ENCODE measurements around the gene ENDOV. TPM values are rescaled to one million over a fixed set of nuclear protein-coding genes. Genes with fewer than 3 reads are reported as not detected.

ENDOV gene
- polyA plus RNA-seq, 1 donor (not counting 4 experiments of a cell fraction or from before 2014, with no cell fraction given): 10.9 TPM

- dilution Hi-C loops (cut with MboI; ENCODE audit: extremely low pct_ligation_motif_present, low sequenced_read_pairs): no loop called here
- peaks cover 3% of the 10 kb centered on the region for H4K20me1 ChIP-seq (ENCODE audit: control insufficient read depth, extremely low read depth, insufficient read depth, low read length)
- TF ChIP-seq, protein P1, sequence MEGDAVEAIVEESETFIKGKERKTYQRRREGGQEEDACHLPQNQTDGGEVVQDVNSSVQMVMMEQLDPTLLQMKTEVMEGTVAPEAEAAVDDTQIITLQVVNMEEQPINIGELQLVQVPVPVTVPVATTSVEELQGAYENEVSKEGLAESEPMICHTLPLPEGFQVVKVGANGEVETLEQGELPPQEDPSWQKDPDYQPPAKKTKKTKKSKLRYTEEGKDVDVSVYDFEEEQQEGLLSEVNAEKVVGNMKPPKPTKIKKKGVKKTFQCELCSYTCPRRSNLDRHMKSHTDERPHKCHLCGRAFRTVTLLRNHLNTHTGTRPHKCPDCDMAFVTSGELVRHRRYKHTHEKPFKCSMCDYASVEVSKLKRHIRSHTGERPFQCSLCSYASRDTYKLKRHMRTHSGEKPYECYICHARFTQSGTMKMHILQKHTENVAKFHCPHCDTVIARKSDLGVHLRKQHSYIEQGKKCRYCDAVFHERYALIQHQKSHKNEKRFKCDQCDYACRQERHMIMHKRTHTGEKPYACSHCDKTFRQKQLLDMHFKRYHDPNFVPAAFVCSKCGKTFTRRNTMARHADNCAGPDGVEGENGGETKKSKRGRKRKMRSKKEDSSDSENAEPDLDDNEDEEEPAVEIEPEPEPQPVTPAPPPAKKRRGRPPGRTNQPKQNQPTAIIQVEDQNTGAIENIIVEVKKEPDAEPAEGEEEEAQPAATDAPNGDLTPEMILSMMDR (optimal IDR thresholded peaks at IDR 0.05 in 1 of 3, IDR thresholded peaks at IDR 0.05 in 1 of 3, conservative IDR thresholded peaks at IDR 0.05 in 1 of 3; ENCODE audit: extremely low read depth in 1 of 3, insufficient read depth in 2 of 3, low read length in 3 of 3): no peak
- no peak for TF ChIP-seq EZH2 (IDR thresholded peaks at IDR 0.05; ENCODE audit: low read length)
- DNase-seq (ENCODE audit: low read depth, low spot score) (no peak), FAIRE-seq (no peak)
- no peak overlapping the region for H3K4me3 ChIP-seq (ENCODE audit: control insufficient read depth in 2 of 3, extremely low read depth in 1 of 3, insufficient read depth in 2 of 3, low read depth in 1 of 3, low read length in 3 of 3)
- no peak overlapping the region for H3K27ac ChIP-seq (ENCODE audit: control insufficient read depth, insufficient read depth, low read length)
- H3K9me3 ChIP-seq (ENCODE audit: control insufficient read depth, low read depth, low read length): no peaks in the 10 kb centered on the region
- no peaks in the 10 kb centered on the region for H3K27me3 ChIP-seq (ENCODE audit: control insufficient read depth, extremely low read depth, insufficient read depth, low read length)
- peaks cover 0 to 2% of the 10 kb centered on the region in 2 experiments for H3K36me3 ChIP-seq (ENCODE audit: control insufficient read depth in 2 of 2, extremely low read depth in 1 of 2, insufficient read depth in 2 of 2, low read length in 2 of 2)
- no peak overlapping the region for H2AFZ ChIP-seq (ENCODE audit: control insufficient read depth, low read length)
- H3K9me1 ChIP-seq (ENCODE audit: control insufficient read depth, extremely low read depth, insufficient read depth, low read length): no peaks in the 10 kb centered on the region
- no peak overlapping the region for H3K4me2 ChIP-seq (ENCODE audit: control insufficient read depth, extremely low read depth, insufficient read depth, low read depth, low read length)
- no peaks in the 10 kb centered on the region for H3K79me2 ChIP-seq (ENCODE audit: control insufficient read depth, insufficient read depth, low read length)
- no peaks in the 10 kb centered on the region for H3K4me1 ChIP-seq (ENCODE audit: control insufficient read depth, extremely low read depth, insufficient read depth, low read length)
- H3K9ac ChIP-seq (ENCODE audit: control insufficient read depth, extremely low read depth, insufficient read depth, low read length): no peak overlapping the region
Measured at GRCh38 chr17:80433916-80434666, 19.1 kb downstream of the ENDOV start.

GRCh38 chr17:80437532-80437931 lies 22.6 kb downstream of the ENDOV start:
- FAIRE-seq (no peak), DNase-seq (ENCODE audit: low read depth, low spot score) (no peak)
- no peak overlapping the region for H3K4me3 ChIP-seq (ENCODE audit: control insufficient read depth in 2 of 3, extremely low read depth in 1 of 3, insufficient read depth in 2 of 3, low read depth in 1 of 3, low read length in 3 of 3)
- no peaks in the 10 kb centered on the region for H3K27me3 ChIP-seq (ENCODE audit: control insufficient read depth, extremely low read depth, insufficient read depth, low read length)
- H3K9me1 ChIP-seq (ENCODE audit: control insufficient read depth, extremely low read depth, insufficient read depth, low read length): no peaks in the 10 kb centered on the region
- no peak overlapping the region for H3K27ac ChIP-seq (ENCODE audit: control insufficient read depth, insufficient read depth, low read length)
- no peaks in the 10 kb centered on the region for H3K79me2 ChIP-seq (ENCODE audit: control insufficient read depth, insufficient read depth, low read length)
- no peaks in the 10 kb centered on the region for H3K36me3 ChIP-seq (ENCODE audit: control insufficient read depth in 2 of 2, extremely low read depth in 1 of 2, insufficient read depth in 2 of 2, low read length in 2 of 2)
- no peak for TF ChIP-seq EZH2 (IDR thresholded peaks at IDR 0.05; ENCODE audit: low read length)
- TF ChIP-seq, protein P1 (optimal IDR thresholded peaks at IDR 0.05 in 1 of 3, IDR thresholded peaks at IDR 0.05 in 1 of 3, conservative IDR thresholded peaks at IDR 0.05 in 1 of 3; ENCODE audit: extremely low read depth in 1 of 3, insufficient read depth in 2 of 3, low read length in 3 of 3): no peak
- no peak overlapping the region for H2AFZ ChIP-seq (ENCODE audit: control insufficient read depth, low read length)
- H3K9me3 ChIP-seq (ENCODE audit: control insufficient read depth, low read depth, low read length): no peaks in the 10 kb centered on the region
- no peaks in the 10 kb centered on the region for H3K4me1 ChIP-seq (ENCODE audit: control insufficient read depth, extremely low read depth, insufficient read depth, low read length)
- H3K4me2 ChIP-seq (ENCODE audit: control insufficient read depth, extremely low read depth, insufficient read depth, low read depth, low read length): no peak overlapping the region
- dilution Hi-C loops (cut with MboI; ENCODE audit: extremely low pct_ligation_motif_present, low sequenced_read_pairs): no loop called here
- H4K20me1 ChIP-seq (ENCODE audit: control insufficient read depth, extremely low read depth, insufficient read depth, low read length): peaks cover 3% of the 10 kb centered on the region
- H3K9ac ChIP-seq (ENCODE audit: control insufficient read depth, extremely low read depth, insufficient read depth, low read length): no peak overlapping the region
